ENCODE data around the gene C19orf47.

Gene C19orf47

GRCh38 chr19:40286235-40286970 lies 61.8 kb downstream of the C19orf47 start:
- H3K4me1 Mint-ChIP-seq, result peaks cover 43% of the 10 kb centered on the region
- H3K27me3 Mint-ChIP-seq, result no peaks in the 10 kb centered on the region
- H3K36me3 Mint-ChIP-seq, result no peaks in the 10 kb centered on the region
- peak overlapping the region; percentile 83 for H3K4me3 Mint-ChIP-seq
- peak overlapping the region; percentile 41 for H3K27ac Mint-ChIP-seq
- H3K9me3 Mint-ChIP-seq, result no peaks in the 10 kb centered on the region

- H3K36me3 Mint-ChIP-seq, result no peaks in the 10 kb centered on the region
- H3K4me1 Mint-ChIP-seq, result peaks cover 50% of the 10 kb centered on the region
- no peaks in the 10 kb centered on the region for H3K27me3 Mint-ChIP-seq
- H3K4me3 Mint-ChIP-seq, result peak overlapping the region; percentile 83
- no peaks in the 10 kb centered on the region for H3K9me3 Mint-ChIP-seq
- H3K27ac Mint-ChIP-seq, result peak overlapping the region; percentile 93
Observed at GRCh38 chr19:40285353-40286234, 62.6 kb downstream of the C19orf47 start.

- Mint-ChIP-seq H3K27me3 (no peaks in the 10 kb centered on the region), H3K36me3 (no peaks in the 10 kb centered on the region), H3K9me3 (no peaks in the 10 kb centered on the region), H3K4me1 (peaks cover 59% of the 10 kb centered on the region), H3K4me3 (peak within 1 kb of the TSS; percentile 96), H3K27ac (peak within 1 kb of the TSS; percentile 93)
Observed at GRCh38 chr19:40284501-40285352, 63.5 kb downstream of the C19orf47 start, which contains the start of gene AKT2. Gene AKT2, minus strand, starts transcription at chr19:40285345. Its CDS starts 20,078 bp downstream, at chr19:40265267.

- peak overlapping the region; percentile 96 for H3K4me3 Mint-ChIP-seq
- no peaks in the 10 kb centered on the region for H3K27me3 Mint-ChIP-seq
- H3K9me3 Mint-ChIP-seq, result no peaks in the 10 kb centered on the region
- no peaks in the 10 kb centered on the region for H3K36me3 Mint-ChIP-seq
- peaks cover 62% of the 10 kb centered on the region for H3K4me1 Mint-ChIP-seq
- peak overlapping the region; percentile 93 for H3K27ac Mint-ChIP-seq
Observed at GRCh38 chr19:40284251-40284500, 64.0 kb downstream of the C19orf47 start.

GRCh38 chr19:40283414-40284250 lies 64.6 kb downstream of the C19orf47 start:
- peak overlapping the region; percentile 25 for H3K27ac Mint-ChIP-seq
- H3K4me3 Mint-ChIP-seq, result peak overlapping the region; percentile 96
- no peaks in the 10 kb centered on the region for H3K9me3 Mint-ChIP-seq
- H3K4me1 Mint-ChIP-seq, result peaks cover 64% of the 10 kb centered on the region
- H3K36me3 Mint-ChIP-seq, result no peaks in the 10 kb centered on the region
- no peaks in the 10 kb centered on the region for H3K27me3 Mint-ChIP-seq

GRCh38 chr19:40282920-40283319 lies 65.3 kb downstream of the C19orf47 start:
- Mint-ChIP-seq H3K4me1 (peaks cover 71% of the 10 kb centered on the region), H3K4me3 (peak overlapping the region; percentile 96), H3K27me3 (no peaks in the 10 kb centered on the region), H3K36me3 (no peaks in the 10 kb centered on the region), H3K27ac (peak overlapping the region; percentile 25), H3K9me3 (no peaks in the 10 kb centered on the region)

- Mint-ChIP-seq H3K27ac (no peak overlapping the region), H3K9me3 (no peaks in the 10 kb centered on the region), H3K4me3 (no peak overlapping the region), H3K4me1 (peaks cover 78% of the 10 kb centered on the region), H3K27me3 (no peaks in the 10 kb centered on the region), H3K36me3 (no peaks in the 10 kb centered on the region)
Observed at GRCh38 chr19:40282209-40282580, 66.0 kb downstream of the C19orf47 start.

- H3K9me3 Mint-ChIP-seq, result no peaks in the 10 kb centered on the region
Observed at GRCh38 chr19:40281381-40282208, 66.6 kb downstream of the C19orf47 start.

GRCh38 chr19:40280608-40281221 lies 67.5 kb downstream of the C19orf47 start:
- no peaks in the 10 kb centered on the region for H3K36me3 Mint-ChIP-seq
- H3K27me3 Mint-ChIP-seq, result no peaks in the 10 kb centered on the region
- no peaks in the 10 kb centered on the region for H3K9me3 Mint-ChIP-seq
- H3K4me3 Mint-ChIP-seq, result peak overlapping the region; percentile 78
- peak overlapping the region; percentile 88 for H3K27ac Mint-ChIP-seq
- H3K4me1 Mint-ChIP-seq, result peaks cover 78% of the 10 kb centered on the region

More at GRCh38 chr19:40281381-40282208, 66.6 kb downstream of the C19orf47 start:
- Mint-ChIP-seq H3K4me1 (peaks cover 78% of the 10 kb centered on the region), H3K4me3 (no peak overlapping the region), H3K27me3 (no peaks in the 10 kb centered on the region), H3K27ac (no peak overlapping the region), H3K36me3 (no peaks in the 10 kb centered on the region)

GRCh38 chr19:40279761-40280607 lies 68.2 kb downstream of the C19orf47 start:
- H3K9me3 Mint-ChIP-seq, result no peaks in the 10 kb centered on the region
- no peaks in the 10 kb centered on the region for H3K27me3 Mint-ChIP-seq
- peaks cover 81% of the 10 kb centered on the region for H3K4me1 Mint-ChIP-seq
- H3K4me3 Mint-ChIP-seq, result peak overlapping the region; percentile 78
- H3K36me3 Mint-ChIP-seq, result no peaks in the 10 kb centered on the region
- peak overlapping the region; percentile 88 for H3K27ac Mint-ChIP-seq

- Mint-ChIP-seq H3K27ac (no peak overlapping the region), H3K4me1 (peaks cover 85% of the 10 kb centered on the region), H3K36me3 (no peaks in the 10 kb centered on the region), H3K9me3 (no peaks in the 10 kb centered on the region), H3K27me3 (no peaks in the 10 kb centered on the region), H3K4me3 (no peak overlapping the region)
Observed at GRCh38 chr19:40279120-40279551, 69.1 kb downstream of the C19orf47 start.

GRCh38 chr19:40278361-40279035 lies 69.7 kb downstream of the C19orf47 start:
- Mint-ChIP-seq H3K36me3 (no peaks in the 10 kb centered on the region), H3K4me1 (peaks cover 86% of the 10 kb centered on the region), H3K27me3 (no peaks in the 10 kb centered on the region), H3K27ac (no peak overlapping the region), H3K9me3 (no peaks in the 10 kb centered on the region), H3K4me3 (no peak overlapping the region)

Data from activated naive CD4-positive, alpha-beta T cell treated with anti-CD3 and anti-CD28 coated beads, Interleukin-2, amount 50 U/mL, for 24 hours (primary cell).